ENCODE data around the gene SH3BP5L. TPM values are rescaled to one million over a fixed set of nuclear protein-coding genes. Genes with fewer than 3 reads are reported as not detected.
A peak's percentile ranks its signal among the peaks of the same experiment; 100 is the strongest.

Gene SH3BP5L
- total and polyA plus RNA-seq, 2 of the 8 experiments (the other 6 are each of a cell fraction or from before 2014, with no cell fraction given) = 20.2 to 28.4 TPM

DNA sequence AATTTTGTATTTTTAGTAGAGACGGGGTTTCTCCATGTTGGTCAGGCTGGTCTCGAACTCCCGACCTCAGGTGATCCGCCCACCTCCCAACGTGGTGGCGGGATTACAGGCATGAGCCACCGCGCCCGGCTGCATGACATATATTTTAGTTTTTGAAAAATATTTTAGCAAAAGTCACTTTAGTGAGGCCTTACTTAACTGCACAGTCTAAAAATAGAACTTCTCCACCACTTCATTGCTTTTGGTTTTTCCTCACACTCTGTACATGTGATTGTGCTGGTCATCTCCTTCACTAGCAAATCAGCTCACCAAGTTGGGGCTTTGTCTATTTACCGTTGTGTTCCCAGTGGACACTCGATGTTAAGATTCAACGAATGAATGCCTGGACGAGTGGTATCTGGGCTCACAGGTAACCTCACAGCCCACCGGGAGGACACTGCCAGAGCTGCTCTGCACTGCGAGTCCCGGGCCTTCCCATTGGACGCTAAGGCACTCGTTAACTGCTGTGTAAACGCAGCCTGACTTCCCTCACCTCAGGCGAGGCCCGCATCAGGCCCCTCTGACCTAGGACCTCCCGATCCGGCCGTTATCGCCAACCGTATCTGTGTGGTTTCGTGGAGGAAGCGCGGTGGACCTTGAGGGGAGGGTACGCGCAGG is 47.2 kb upstream of the SH3BP5L start:
- peak overlapping the region; percentile 44 for H4K5ac ChIP-seq (ENCODE audit: insufficient read length, low read depth, low read length)
- H3K9ac ChIP-seq (replicated peaks in 1 of 4; ENCODE audit: extremely low read depth in 1 of 4, low read depth in 3 of 4, low read length in 3 of 4) = peak overlapping the region in 3 of 4 experiments; percentile 62 to 79 (median 79); a peak in 6 of 7 replicates
- no peak for FAIRE-seq
- H3K4ac ChIP-seq (replicated peaks; ENCODE audit: insufficient read length, low read depth, low read length) = no peak overlapping the region
- H3K79me2 ChIP-seq (ENCODE audit: control insufficient read depth in 1 of 2, insufficient read depth in 2 of 2, low read length in 2 of 2) = no peaks in the 10 kb centered on the region
- peaks cover 0 to 2% (median 0%) of the 10 kb centered on the region in 4 experiments; a peak in 1 of 7 replicates for H3K4me1 ChIP-seq (replicated peaks in 1 of 4; ENCODE audit: control insufficient read depth in 3 of 4, insufficient read depth in 4 of 4, low read length in 3 of 4)
- no peaks in the 10 kb centered on the region for H4K20me1 ChIP-seq (replicated peaks in 1 of 2; ENCODE audit: control insufficient read depth in 1 of 2, insufficient read depth in 2 of 2, low read length in 2 of 2)
- peak overlapping the region; percentile 84 for H3K14ac ChIP-seq (ENCODE audit: insufficient read length)
- POLR2A ChIA-PET (ENCODE audit: partially characterized antibody) = interaction anchor here (0.6 to 4.6 kb wide), 10 partner anchors 10 to 51 kb away, joined by 3 to 46 read pairs (median 8); partner anchors contain the start of genes PGBD2, SH3BP5L, ZNF672 and ZNF692
- peak overlapping the region; percentile 10; the same call in 1 of the 2 replicates for H2BK15ac ChIP-seq (ENCODE audit: low read length)
- H3K23me2 ChIP-seq (ENCODE audit: low read depth, low read length) = peaks cover 4% of the 10 kb centered on the region
- H2BK20ac ChIP-seq (ENCODE audit: low read length) = no peak overlapping the region
- peak overlapping the region; percentile 62; the same call in 1 of the 2 replicates for H3K27ac ChIP-seq (ENCODE audit: low read depth, low read length)
- H3K36me3 ChIP-seq (ENCODE audit: control insufficient read depth in 2 of 4, insufficient read depth in 4 of 4, low read length in 3 of 4) = no peaks in the 10 kb centered on the region
- 3% methylated on average over 31 of the region's 31 CpGs; no CpG with 5 or more reads in 1 of the 2 experiments for WGBS, 2 experiments (ENCODE audit: extremely low coverage in 1 of 2, insufficient coverage in 1 of 2, insufficient read length in 1 of 2, insufficient replicate concordance in 2 of 2, low coverage in 1 of 2, low lambda C conversion rate in 2 of 2, missing lambda C conversion rate in 1 of 2)
- H2BK12ac ChIP-seq (ENCODE audit: low read depth, low read length) = peak overlapping the region; percentile 20; the same call in 1 of the 2 replicates
- peak overlapping the region; percentile 5; the same call in 1 of the 2 replicates for H2BK5ac ChIP-seq (ENCODE audit: low read depth, low read length)
- H3K9me3 ChIP-seq (ENCODE audit: insufficient read depth in 2 of 2, low read depth in 1 of 2, low read length in 1 of 2) = no peaks in the 10 kb centered on the region
- TF ChIP-seq PHF8 (conservative IDR thresholded peaks at IDR 0.05; ENCODE audit: low read depth, low read length) (0 out of 2 replicates have a peak, but pooled peaks have one; percentile 45), TAF1 (IDR thresholded peaks at IDR 0.05; ENCODE audit: low read depth, low read length) (no peak), POU5F1 (IDR thresholded peaks at IDR 0.05; ENCODE audit: low read depth, low read length) (no peak), SP2 (IDR thresholded peaks at IDR 0.05; ENCODE audit: low read length) (no peak), SIN3A (conservative IDR thresholded peaks at IDR 0.05 in 1 of 2, IDR thresholded peaks at IDR 0.05 in 1 of 2; ENCODE audit: low read depth in 1 of 2, low read length in 2 of 2) (peak in 1 of 2 experiments; percentile 21; a peak in 1 of 4 replicates), HDAC6 (IDR thresholded peaks at IDR 0.05; ENCODE audit: low read depth, low read length) (no peak), YY1 (IDR thresholded peaks at IDR 0.05; ENCODE audit: low read depth, low read length) (0 out of 2 replicates have a peak, but pooled peaks have one; percentile 21), KDM4A (IDR thresholded peaks at IDR 0.05; ENCODE audit: low read depth, low read length, severe bottlenecking) (peak; percentile 62), SAP30 (IDR thresholded peaks at IDR 0.05; ENCODE audit: insufficient read depth, insufficient replicate concordance, low read length) (peak; percentile 65), POLR2A (IDR thresholded peaks at IDR 0.05; ENCODE audit: control extremely low read depth in 1 of 2, low read depth in 2 of 2, low read length in 2 of 2) (no peak; a peak in 1 of 3 replicates), TAF7 (optimal IDR thresholded peaks at IDR 0.05; ENCODE audit: borderline replicate concordance, low read depth, low read length) (no peak), POLR2AphosphoS5 (IDR thresholded peaks at IDR 0.05; ENCODE audit: low read depth, low read length) (peak; percentile 39)
- peak overlapping the region; percentile 100 for H2AFZ ChIP-seq (ENCODE audit: low read length)
- H3K79me1 ChIP-seq (ENCODE audit: low read depth, low read length) = no peaks in the 10 kb centered on the region
- peak overlapping the region; percentile 60 for H3K56ac ChIP-seq (replicated peaks; ENCODE audit: insufficient read length, low read depth, low read length)
- no peak overlapping the region for H2BK120ac ChIP-seq (replicated peaks; ENCODE audit: low read depth, low read length)
- H3K27me3 ChIP-seq (replicated peaks in 1 of 4; ENCODE audit: control insufficient read depth in 3 of 4, extremely low read depth in 1 of 4, insufficient read depth in 3 of 4, low read length in 3 of 4) = no peaks in the 10 kb centered on the region
- H4K91ac ChIP-seq (replicated peaks; ENCODE audit: insufficient read length, low read length) = peak overlapping the region; percentile 62
- H2AK5ac ChIP-seq (ENCODE audit: low read depth, low read length) = no peak overlapping the region
- peak overlapping the region; percentile 80 to 87 for H3K4me2 ChIP-seq (ENCODE audit: insufficient read depth in 1 of 2, low read depth in 2 of 2, low read length in 2 of 2)
- DNase-seq (ENCODE audit: low read depth in 1 of 2, low spot score in 2 of 2) = peak in 1 of 2 experiments; percentile 80
- H3K23ac ChIP-seq (ENCODE audit: insufficient read length) = no peak overlapping the region
- peak overlapping the region; percentile 85 to 94 (median 90) for H3K4me3 ChIP-seq (ENCODE audit: extremely low read depth in 1 of 4, insufficient read depth in 2 of 4, low read depth in 3 of 4, low read length in 4 of 4)
- H4K8ac ChIP-seq (ENCODE audit: extremely low read depth, insufficient read depth, low read length) = peak overlapping the region; percentile 75; the same call in 1 of the 2 replicates
- no peak overlapping the region; the same call in 1 of the 2 replicates for H3K18ac ChIP-seq (ENCODE audit: extremely low read depth, low read length)
- CTCF ChIA-PET (ENCODE audit: partially characterized antibody) = interaction anchor here (1.0 to 4.0 kb wide), 9 partner anchors 12 to 55 kb away, joined by 3 to 32 read pairs (median 5); partner anchors contain the start of genes PGBD2 and ZNF692

Measured in H1 (cell line).